GM19372 (cell line): ENCODE results near the gene ZBTB48.

Experiments
- ATAC-seq: cut with Tn5 transposase; IDR thresholded peaks from one replicate; pipeline ENCODE4 v1.9.1; 2021; ENCODE audit warnings: mild to moderate bottlenecking, low read depth, moderate library complexity; ENCODE audit not compliant: unreplicated experiment

ZBTB48 gene

GRCh38 chr1:6603915-6604558 is 24.2 kb downstream of the ZBTB48 start:
- no peak for ATAC-seq

DNA sequence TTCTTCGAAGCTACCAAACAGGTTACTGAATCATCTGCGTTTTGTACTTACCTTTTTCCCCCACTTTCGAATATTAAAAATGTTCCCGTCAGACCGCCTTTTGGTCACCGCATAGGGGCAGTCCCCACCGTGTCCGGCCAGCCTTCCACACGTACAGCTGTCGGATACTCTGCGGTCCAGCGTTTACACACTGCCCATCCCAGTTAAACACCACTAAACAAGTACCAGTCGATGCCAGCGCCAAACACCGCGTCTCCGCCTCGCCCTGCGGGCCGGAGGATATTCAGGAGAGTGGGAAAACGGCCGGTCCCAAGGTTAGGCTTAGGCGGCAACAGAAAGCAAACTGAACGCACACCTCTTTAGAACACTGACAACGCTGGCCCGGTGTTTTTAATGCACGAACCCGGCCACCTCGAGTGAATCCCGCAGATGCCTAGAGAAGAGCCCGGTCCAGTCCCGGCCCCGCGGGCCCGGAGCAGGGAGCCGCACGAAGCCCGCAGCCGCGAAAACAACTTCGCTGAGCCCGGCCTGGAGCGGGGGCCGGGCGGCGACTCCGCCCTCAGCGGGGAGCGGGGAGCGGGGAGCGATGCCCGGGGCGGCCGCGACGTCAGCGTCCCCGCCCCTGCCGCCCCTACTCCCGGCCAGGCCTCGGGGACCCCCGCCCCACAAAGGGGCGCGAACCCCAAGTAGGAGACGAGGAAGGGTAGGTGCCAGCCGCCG is 33.0 kb downstream of the ZBTB48 start:
- ATAC-seq, result peak; percentile 35

DNA sequence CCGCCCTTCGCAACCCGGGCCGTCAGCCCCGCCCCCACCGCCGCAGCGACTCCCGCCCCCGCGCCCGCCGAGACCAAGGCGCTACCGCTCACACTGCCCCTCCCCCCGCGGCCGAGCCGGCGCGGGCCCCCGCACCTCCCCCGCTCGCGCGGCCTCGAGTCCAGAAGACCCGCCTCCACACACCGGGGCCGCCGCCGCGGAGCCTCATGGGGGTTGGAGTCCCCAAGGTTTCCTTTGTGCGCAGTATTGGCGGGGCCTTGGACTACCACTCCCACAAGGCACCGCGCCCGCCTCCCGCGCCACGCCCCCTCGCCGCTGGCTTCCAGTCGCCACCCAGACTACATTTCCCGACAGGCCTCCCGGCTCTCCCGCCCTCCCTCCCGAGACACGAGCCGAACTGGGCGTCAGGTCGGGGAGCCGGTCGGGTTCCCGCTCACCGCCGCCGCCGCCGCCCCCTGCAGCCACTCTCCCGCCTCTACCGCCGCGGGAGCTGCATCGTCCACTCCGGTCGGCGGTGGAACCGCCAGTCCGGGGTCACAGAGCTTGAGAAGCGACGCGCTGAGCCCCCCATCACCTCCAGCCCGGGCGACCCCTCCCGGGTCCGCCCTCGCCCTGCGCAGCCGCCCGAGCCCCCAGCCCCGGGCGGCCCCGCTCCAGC is 33.7 kb downstream of the ZBTB48 start, which contains the start of gene PHF13:
TSS of gene PHF13 (plus strand) at position 371 of the 658 bp plus-strand sequence. CDS start 336 bp downstream, outside the sequence.
- ATAC-seq, result peak; percentile 91

DNA sequence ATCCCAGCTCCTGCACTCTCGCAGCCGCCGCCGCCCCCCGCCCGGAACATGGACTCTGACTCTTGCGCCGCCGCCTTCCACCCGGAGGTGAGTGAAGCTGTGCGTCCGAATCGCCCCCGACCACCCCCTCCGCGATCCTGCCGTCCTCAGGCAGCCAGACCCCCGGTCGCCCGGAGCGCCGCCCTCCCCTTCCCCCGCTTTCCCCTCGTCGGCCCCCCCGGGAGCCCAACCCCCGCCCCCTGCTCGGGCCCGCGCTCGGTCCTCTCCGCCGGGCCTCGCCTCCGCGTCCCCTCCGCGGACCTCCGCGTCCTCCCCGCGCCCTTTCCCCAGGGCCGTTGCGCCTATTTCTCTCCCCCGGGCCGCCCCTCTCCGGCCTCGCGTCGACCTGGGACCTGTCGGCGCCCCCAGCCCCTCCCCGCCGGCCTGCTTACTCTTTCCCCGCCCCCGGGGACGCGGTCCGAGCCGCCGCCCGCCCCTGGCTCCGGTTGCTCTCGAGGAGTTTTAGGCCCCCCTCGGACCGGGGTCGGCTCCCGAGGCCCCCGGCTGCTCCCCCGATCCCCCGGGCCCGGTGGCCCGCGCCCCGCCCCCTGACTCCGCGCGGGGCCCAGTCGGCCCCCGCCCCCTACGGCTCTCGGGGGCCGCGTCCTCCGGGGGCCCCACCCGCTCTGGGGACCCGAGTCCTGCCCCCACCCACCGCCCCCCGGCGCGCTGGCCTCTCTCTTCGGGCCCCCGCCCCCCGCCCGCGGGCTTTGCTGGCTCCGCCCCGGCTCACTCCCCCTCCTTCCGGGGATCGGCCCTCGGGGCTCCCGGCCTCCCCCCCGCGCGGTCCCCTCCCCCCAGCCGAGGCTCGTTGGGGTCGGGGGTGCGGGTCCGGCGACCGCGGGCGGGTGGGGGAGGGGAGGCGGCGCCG is 34.5 kb downstream of the ZBTB48 start:
- ATAC-seq, result no peak

- ATAC-seq, result no peak
These were observed 35.4 kb downstream of the ZBTB48 start for GRCh38 chr1:6614929-6615785.

DNA sequence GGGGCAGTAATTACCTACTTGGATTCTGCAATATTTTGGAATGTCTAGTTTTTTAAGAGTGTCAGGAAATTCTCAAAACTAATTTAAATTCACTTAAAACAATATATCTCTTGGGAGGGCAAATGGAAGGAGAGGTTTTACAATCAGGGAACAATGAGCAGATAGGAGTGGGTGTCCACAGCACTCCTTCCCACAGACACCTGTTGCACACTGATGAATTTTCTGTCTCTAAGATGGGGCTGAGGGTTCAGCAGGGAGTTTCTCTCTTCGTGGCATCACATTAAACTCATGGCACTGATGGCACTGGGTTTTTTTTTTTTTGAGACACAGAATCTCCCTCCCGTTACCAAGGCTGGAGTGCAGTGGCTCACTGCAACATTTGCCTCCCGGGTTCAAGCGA is 39.3 kb downstream of the ZBTB48 start:
- no peak for ATAC-seq

- ATAC-seq, result no peak
These were observed 41.9 kb downstream of the ZBTB48 start for GRCh38 chr1:6621429-6622391.

- ATAC-seq, result no peak
These were observed 42.8 kb downstream of the ZBTB48 start for GRCh38 chr1:6622396-6623152.

GRCh38 chr1:6623269-6623965 is 43.6 kb downstream of the ZBTB48 start:
- ATAC-seq, result no peak

GRCh38 chr1:6624710-6625583 is 45.2 kb downstream of the ZBTB48 start, which contains the start of gene THAP3:
Gene THAP3, plus strand, starts transcription at chr1:6624868. Its CDS starts 351 bp downstream, at chr1:6625219.
- ATAC-seq, result peak; percentile 78

GRCh38 chr1:6625584-6626149 is 45.9 kb downstream of the ZBTB48 start:
- peak; percentile 30 for ATAC-seq

DNA sequence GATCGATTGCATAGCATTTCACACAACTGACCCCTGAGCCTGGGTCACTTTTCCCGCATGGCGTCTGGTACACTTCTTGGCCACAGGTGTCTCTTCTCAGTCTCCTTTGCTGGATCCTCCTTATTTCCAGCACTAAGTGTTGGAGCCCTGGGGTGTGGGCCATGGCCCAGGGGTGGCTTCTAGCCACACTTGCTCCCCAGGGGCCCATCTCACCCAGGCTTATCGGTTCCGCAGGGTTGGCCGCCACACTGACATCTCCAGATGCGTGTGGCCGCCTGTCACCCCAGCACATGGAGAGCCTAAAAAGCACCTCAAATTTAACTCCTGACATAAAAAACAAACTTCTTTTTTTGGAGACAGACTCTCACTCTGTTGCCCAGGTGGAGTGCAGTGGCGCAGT is 47.2 kb downstream of the ZBTB48 start:
- no peak for ATAC-seq

DNA sequence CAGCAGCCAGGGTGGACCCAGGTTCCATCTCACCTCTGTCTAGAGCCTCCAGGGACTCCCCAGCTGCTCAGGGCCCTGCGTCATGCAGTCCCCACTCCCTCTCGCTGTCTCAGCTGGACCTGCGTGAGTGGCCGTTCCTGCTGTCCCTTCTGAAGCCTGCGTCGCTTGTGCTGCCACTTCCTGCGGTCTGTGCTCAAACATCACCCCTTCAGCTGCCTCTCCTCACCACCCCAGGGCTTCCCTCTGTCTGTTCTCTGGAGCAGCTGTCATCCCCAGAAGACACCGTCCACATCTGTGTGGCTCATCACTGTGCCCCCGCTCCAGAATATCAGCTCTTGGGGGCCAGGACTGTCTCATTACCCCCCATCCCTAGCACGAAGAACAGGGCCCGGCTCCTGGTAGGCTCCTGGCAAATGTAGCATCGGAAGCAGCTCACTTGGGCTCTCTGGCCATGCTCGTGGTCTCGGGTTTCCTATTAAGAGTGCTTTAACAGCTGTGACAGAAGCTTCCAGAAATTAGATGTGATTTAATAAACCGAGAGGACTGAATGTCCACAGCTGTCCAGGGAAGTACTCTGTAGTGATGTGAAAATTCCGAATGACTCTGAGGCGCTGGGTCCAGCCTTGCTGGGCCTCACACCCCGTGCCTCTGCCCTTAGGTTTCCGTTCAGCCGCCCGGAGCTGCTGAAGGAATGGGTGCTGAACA is 48.2 kb downstream of the ZBTB48 start:
- ATAC-seq, result no peak

DNA sequence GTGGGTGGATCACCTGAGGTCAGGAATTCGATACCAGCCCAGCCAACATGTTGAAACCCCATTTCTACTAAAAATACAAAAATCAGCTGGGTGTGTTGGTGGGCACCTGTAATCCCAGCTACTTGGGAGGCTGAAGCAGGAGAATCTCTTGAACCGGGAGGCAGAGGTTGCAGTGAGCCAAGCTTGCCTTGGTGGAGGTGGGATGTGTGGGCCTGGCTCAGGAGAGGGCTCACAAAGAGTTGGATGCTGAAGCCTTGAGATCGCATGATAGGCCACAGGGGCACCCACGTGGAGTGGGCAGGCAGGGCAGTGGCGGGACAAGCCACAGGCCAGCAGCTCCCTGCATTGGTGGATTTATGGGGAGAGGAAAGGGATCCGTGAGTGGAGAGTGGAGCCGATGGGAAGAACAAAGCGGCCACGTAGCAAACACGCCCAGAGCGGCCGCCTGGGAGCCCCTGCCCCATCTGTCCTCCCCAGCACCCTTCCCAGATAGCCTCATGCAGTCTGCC is 49.2 kb downstream of the ZBTB48 start:
- no peak for ATAC-seq

DNA sequence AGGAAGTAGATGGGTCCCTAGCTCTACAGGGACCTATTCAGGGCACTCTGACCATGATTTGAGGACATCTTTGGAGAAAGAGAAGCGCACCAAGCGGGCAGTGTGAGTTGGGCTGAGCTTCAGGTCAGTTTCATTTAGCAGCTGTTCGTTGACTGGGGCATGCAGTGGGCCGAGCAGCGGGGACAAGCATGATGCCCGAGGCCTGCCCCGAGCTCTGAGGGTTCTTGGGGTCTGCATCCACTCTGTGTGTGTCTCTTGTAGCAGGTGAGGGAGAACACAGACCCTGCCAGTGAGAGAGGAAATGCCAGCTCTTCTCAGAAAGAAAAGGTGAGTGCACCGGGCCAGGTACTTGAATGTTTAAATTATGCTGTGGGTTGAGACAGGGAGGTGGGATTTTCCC is 50.2 kb downstream of the ZBTB48 start:
- no peak for ATAC-seq
